UCSD-AML1 (cell line): Measurements from ENCODE around the gene SLC38A8.

Experiments
- DNase-seq: peaks from one replicate; lab custom pipeline; 2025; ENCODE audit not compliant: unreplicated experiment; lab: John Stamatoyannopoulos, UW

Gene SLC38A8

GRCh38 chr16:83972256-83973008 lies 70.2 kb downstream of the SLC38A8 start:
- no peak for DNase-seq

GRCh38 chr16:83971165-83972130 lies 71.1 kb downstream of the SLC38A8 start:
- no peak for DNase-seq

- no peak for DNase-seq
These were observed 72.2 kb downstream of the SLC38A8 start for GRCh38 chr16:83970430-83970815.

- no peak for DNase-seq
These were observed 72.7 kb downstream of the SLC38A8 start for GRCh38 chr16:83969771-83970429.

GRCh38 chr16:83968891-83969649 lies 73.5 kb downstream of the SLC38A8 start:
- no peak for DNase-seq

- no peak for DNase-seq
These were observed 74.2 kb downstream of the SLC38A8 start for GRCh38 chr16:83968306-83968851.

- peak; percentile 39 for DNase-seq
These were observed 74.7 kb downstream of the SLC38A8 start, which contains the start of gene NECAB2 for GRCh38 chr16:83967838-83968305. TSS of gene NECAB2 (plus strand) at chr16:83968244. CDS start at chr16:83968649, 405 bp downstream.

- DNase-seq: no peak
These were observed 75.5 kb downstream of the SLC38A8 start for GRCh38 chr16:83967091-83967490.

- no peak for DNase-seq
These were observed 76.4 kb downstream of the SLC38A8 start for GRCh38 chr16:83966153-83966696.

- DNase-seq: no peak
These were observed 77.0 kb downstream of the SLC38A8 start for GRCh38 chr16:83965444-83966152.

GRCh38 chr16:83964684-83965443 lies 77.7 kb downstream of the SLC38A8 start:
- no peak for DNase-seq

GRCh38 chr16:83963277-83964119 lies 79.1 kb downstream of the SLC38A8 start:
- no peak for DNase-seq

GRCh38 chr16:83961591-83961990 lies 81.0 kb downstream of the SLC38A8 start:
- no peak for DNase-seq

- no peak for DNase-seq
These were observed 81.9 kb downstream of the SLC38A8 start for GRCh38 chr16:83960521-83961249.
